Stimulated activated naive CD8-positive, alpha-beta T cell treated with anti-CD3 and anti-CD28 coated beads, Interleukin-15, Interleukin-2, amounts not matched to agents 100 U/mL and 50 U/mL, for 24 hours (primary cell): Measurements from ENCODE around the gene SCGN.

ENCODE experiments used
- ATAC-seq: fragments of 150-1000 bp; cut with Tn5 transposase; one replicate; pipeline ENCODE4 v1.10.0; 2021
- DNase-seq: peaks from one replicate; pipeline ENCODE4 v3.0.0; 2021

SCGN gene

GRCh38 chr6:25652007-25652515, at the start of gene SCGN:
Gene SCGN, plus strand, starts transcription at chr6:25652215. Its CDS starts 189 bp downstream, at chr6:25652404.
- peak; percentile 57 for DNase-seq
- no peak for ATAC-seq

- ATAC-seq, result no peak
- no peak for DNase-seq
Observed at GRCh38 chr6:25602674-25602982, 49.4 kb upstream of the SCGN start.

GRCh38 chr6:25603251-25603650, 48.8 kb upstream of the SCGN start:
- DNase-seq (no peak), ATAC-seq (no peak)

GRCh38 chr6:25606151-25606550, 45.9 kb upstream of the SCGN start:
- ATAC-seq (no peak), DNase-seq (no peak)

GRCh38 chr6:25608558-25609174, 43.3 kb upstream of the SCGN start:
- no peak for DNase-seq
- ATAC-seq, result no peak

- ATAC-seq (no peak), DNase-seq (no peak)
Observed at GRCh38 chr6:25612666-25613065, 39.3 kb upstream of the SCGN start.

- DNase-seq, result no peak
- ATAC-seq, result no peak
Observed at GRCh38 chr6:25613415-25613814, 38.6 kb upstream of the SCGN start.

GRCh38 chr6:25614052-25614451, 38.0 kb upstream of the SCGN start:
- ATAC-seq (no peak), DNase-seq (no peak)

GRCh38 chr6:25615471-25615870, 36.5 kb upstream of the SCGN start:
- DNase-seq (no peak), ATAC-seq (no peak)

GRCh38 chr6:25617997-25618396, 34.0 kb upstream of the SCGN start:
- ATAC-seq (no peak), DNase-seq (no peak)

- ATAC-seq, result no peak
- no peak for DNase-seq
Observed at GRCh38 chr6:25619217-25619616, 32.8 kb upstream of the SCGN start.

GRCh38 chr6:25620391-25620790, 31.6 kb upstream of the SCGN start:
- ATAC-seq (no peak), DNase-seq (no peak)

- ATAC-seq, result no peak
- DNase-seq, result no peak
Observed at GRCh38 chr6:25623065-25623464, 28.9 kb upstream of the SCGN start.

GRCh38 chr6:25623879-25624278, 28.1 kb upstream of the SCGN start:
- DNase-seq (no peak), ATAC-seq (no peak)

GRCh38 chr6:25627001-25627400, 25.0 kb upstream of the SCGN start:
- ATAC-seq, result no peak

GRCh38 chr6:25628471-25629197, 23.4 kb upstream of the SCGN start:
- ATAC-seq (no peak), DNase-seq (no peak)

More at GRCh38 chr6:25627001-25627400, 25.0 kb upstream of the SCGN start:
- DNase-seq, result no peak

- no peak for ATAC-seq
Observed at GRCh38 chr6:25629198-25629576, 22.8 kb upstream of the SCGN start.

GRCh38 chr6:25630508-25631278, 21.3 kb upstream of the SCGN start:
- ATAC-seq (no peak), DNase-seq (no peak)

More at GRCh38 chr6:25629198-25629576, 22.8 kb upstream of the SCGN start:
- no peak for DNase-seq

- no peak for DNase-seq
- no peak for ATAC-seq
Observed at GRCh38 chr6:25635886-25636317, 16.1 kb upstream of the SCGN start.

- DNase-seq (no peak), ATAC-seq (no peak)
Observed at GRCh38 chr6:25637211-25637610, 14.8 kb upstream of the SCGN start.

GRCh38 chr6:25637960-25638434, 14.0 kb upstream of the SCGN start:
- no peak for ATAC-seq
- DNase-seq, result no peak

GRCh38 chr6:25639653-25640052, 12.4 kb upstream of the SCGN start:
- DNase-seq (no peak), ATAC-seq (no peak)

GRCh38 chr6:25640446-25640845, 11.6 kb upstream of the SCGN start:
- ATAC-seq (no peak), DNase-seq (no peak)
